Spleen (tissue), 7 donors: ENCODE results near the gene IMP4.

Source experiments
- CTCF ChIP-seq, 11 experiments: fragments of 200-600 bp in 7 of 11; fragments of 450-650 bp in 4 of 11; sonication (generic) in 4 of 11; IDR thresholded peaks in 8 of 11; conservative IDR thresholded peaks in 3 of 11; 1 replicate in 7 of 11; 2 replicates in 4 of 11; pipeline versions ENCODE4 v1.4.0 to v1.8.0; 2016 to 2021; ENCODE audit warnings: antibody characterized with exemption in 11 of 11, inconsistent platforms in 4 of 11, mild to moderate bottlenecking in 1 of 11
- POLR2A ChIP-seq, 3 donors: fragments of 450-650 bp; IDR thresholded peaks; one replicate each; pipeline ENCODE4 v1.5.1; 2017; ENCODE audit warnings: antibody characterized with exemption in 3 of 3, mild to moderate bottlenecking in 1 of 3
- donor health status: DM: no; HTN: no; CAD: no; lungs with moderate emphysema.
- donor health status: DM: no; HTN: no; CAD: no.
- donor health status: DM: no; HTN: no; CAD: no.

- TF ChIP-seq CTCF (IDR thresholded peaks at IDR 0.05 in 8 of 11, conservative IDR thresholded peaks at IDR 0.05 in 3 of 11) = no peak
- no peak for TF ChIP-seq POLR2A (IDR thresholded peaks at IDR 0.05)
Observed at GRCh38 chr2:130314377-130314776, 28.3 kb upstream of the IMP4 start.
